Measurements from ENCODE around the gene OR12D3.
"Not testable (repeated sequence)": the region's sequence is repeated elsewhere in the genome, so short reads cannot be mapped to it uniquely, and the experiment has no call there.

Gene OR12D3, protein sequence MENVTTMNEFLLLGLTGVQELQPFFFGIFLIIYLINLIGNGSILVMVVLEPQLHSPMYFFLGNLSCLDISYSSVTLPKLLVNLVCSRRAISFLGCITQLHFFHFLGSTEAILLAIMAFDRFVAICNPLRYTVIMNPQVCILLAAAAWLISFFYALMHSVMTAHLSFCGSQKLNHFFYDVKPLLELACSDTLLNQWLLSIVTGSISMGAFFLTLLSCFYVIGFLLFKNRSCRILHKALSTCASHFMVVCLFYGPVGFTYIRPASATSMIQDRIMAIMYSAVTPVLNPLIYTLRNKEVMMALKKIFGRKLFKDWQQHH

DNA sequence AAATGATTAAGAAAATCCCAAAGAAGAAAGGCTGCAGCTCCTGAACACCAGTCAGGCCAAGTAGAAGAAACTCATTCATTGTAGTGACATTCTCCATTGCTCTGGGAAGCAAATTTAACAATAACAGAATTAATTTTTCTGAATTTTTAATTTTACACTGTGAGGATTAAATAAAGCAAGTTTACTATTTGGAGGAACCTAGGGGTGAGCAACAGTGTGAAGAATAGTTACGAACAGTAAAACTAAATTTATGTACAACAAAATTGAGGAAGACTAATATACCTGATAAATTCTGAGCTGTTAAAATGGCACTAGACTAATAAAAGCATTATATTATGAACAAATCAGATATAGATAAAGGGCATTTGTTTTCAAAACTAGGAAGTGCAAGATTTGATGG is at the start of gene OR12D3:
OR12D3 (minus strand) TSS at position 101 of the 400 bp plus-strand sequence; CDS start at position 97, 4 bp downstream.
- no peak for DNase-seq

DNA sequence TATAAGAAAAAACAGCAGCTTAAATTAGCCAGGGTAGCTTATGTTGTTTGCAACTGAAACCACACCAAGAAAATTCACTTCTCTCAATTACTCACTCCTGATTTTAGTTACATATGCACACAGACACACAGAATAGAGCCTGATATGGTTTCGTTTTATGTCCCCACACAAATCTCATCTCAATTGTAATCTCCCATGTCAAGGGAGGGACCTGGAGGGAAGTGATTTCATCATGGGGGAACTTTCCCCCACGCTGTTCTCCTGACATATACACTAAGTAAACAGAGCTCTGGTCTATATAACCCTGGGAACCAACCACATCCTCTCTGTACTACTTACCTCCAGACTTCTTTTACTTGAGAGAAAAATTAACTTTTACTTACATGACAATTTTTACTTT is 49.5 kb upstream of the OR12D3 start:
- DNase-seq, result peak; percentile 27

DNA sequence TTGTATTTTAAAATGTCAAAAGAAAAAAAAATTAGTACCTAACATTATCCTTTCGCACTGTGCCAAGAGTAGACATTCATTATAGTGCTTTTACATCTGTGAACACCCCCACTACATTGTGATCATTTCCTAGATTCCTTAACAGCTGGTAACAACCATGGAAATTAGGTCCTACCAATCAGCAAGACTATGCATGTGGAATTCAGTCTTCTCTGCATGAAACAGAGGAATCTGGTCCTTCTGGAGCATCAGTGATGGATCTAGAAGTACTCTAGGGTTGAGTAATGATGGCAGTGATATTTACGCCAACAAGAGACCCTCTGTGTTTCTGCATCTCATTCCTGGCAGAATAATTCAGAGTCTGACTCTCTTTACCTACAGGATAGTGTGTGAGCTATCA is 49.1 kb upstream of the OR12D3 start:
- DNase-seq, result no peak

DNA sequence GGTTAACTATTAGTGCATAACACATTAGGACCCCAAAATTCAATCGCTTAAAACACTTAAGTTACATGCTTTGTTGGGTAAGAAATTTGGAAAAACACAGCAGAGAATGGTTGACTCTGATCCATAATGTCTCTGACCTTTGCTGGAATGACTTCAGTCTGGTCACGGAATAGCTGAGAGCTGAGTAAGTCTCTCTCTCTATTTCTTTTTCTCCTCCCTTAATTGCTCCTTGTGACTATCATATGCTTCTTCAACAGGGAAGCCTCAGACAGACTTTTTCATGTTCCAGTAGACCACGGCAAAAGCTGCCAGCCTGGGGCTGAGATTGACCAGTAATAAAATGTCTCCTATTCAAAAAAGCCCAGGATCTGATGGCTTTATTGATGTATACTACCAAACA is 44.4 kb upstream of the OR12D3 start:
- DNase-seq, result no peak

DNA sequence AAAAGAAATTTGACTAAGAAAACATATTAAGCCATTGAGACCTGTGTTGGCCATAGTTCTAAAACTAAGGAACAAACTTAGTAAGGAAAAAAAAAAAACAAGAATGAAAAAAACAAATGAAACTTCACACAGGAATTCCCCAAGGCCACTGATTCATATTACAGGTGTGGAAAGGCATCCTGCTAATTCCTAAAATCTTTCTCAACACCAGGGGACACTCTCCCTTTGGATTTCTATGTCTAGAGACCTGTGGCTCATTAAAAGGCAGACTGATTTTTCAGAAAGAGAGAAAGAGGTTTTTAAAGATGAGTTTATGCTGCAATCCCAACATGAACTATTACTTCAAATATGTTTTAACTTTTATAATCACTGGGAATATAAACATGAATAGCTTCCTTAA is 39.5 kb upstream of the OR12D3 start, which contains the start of gene OR12D1:
OR12D1 (plus strand) TSS at position 341 of the 400 bp plus-strand sequence.
- no peak for DNase-seq

DNA sequence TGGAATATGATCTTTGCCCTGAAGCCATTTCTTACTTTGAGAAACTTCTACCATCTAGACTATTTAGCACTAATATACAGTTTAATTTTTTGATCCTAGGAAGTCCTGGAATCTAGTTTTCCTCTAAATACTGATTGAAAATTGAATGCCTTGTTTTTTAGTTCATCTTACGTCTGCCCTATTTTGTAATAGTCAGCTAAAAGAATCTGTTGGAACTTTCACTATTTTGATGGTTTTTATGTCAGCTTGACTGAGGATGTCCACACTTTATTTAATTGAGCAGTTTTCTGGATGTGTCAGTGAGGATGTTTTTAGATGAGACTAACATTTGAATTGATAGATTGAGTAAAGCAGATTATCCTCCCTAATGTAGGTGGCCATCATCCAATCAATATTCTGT is 28.7 kb upstream of the OR12D3 start:
- no peak for DNase-seq

DNA sequence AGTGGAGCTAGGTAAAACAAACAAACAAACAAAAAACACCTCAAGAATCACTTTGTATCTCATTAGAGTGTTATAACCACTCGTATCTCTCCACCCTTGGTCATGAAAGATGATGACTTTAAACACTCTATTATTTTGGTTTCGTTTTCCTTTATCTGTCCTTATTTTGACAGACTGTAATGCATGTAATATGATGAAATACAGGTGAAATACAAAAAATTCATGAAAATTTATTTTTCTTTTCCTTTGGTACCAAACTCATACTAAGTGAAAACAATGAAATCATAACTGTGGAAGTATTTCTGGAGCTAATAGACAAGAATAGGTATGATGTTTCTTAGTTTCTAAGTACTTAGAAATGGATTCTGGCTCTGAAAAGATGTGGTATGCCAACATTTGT is 24.4 kb upstream of the OR12D3 start:
- DNase-seq, result no peak

DNA sequence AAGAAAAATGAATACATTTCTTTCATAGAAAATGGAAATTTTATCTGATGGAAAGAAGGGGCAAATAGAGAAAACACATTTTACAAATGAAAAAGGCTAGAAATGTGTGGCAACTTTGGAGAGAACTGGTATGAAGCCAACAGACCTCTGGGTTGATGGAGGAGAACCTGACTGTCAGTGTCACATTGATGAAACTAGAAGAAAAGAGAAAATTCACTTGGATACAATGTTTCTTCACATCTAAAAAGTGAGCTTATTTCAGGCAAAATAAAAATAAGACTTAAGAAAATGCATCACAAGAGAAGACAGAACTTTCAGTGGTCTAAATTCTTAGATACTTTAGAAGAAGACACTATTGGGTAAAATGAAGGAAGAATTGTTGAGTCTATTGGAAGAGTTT is 20.2 kb upstream of the OR12D3 start, which contains the start of gene OR12D2:
OR12D2 (plus strand) TSS at position 301 of the 400 bp plus-strand sequence. CDS start 1,069 bp downstream, outside the sequence.
- no peak for DNase-seq

DNA sequence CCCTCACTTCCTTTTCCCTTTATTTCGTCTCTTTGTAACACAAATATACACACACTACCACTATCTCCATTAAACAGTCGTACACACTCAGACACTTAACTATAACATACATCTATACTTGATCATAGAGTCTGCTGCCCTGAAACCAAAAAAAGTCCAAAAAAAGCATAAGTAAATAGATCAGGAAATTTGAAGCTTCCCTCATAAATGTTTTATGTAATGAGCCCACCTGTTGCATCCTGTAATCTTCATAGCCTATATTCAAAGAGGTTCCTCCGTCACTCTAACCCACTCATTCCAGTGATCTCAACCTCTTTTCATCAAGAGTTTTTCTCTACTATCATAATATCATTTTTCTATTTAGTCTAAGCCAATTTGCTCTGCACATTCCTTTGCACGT is 13.4 kb upstream of the OR12D3 start:
- DNase-seq, result no peak

DNA sequence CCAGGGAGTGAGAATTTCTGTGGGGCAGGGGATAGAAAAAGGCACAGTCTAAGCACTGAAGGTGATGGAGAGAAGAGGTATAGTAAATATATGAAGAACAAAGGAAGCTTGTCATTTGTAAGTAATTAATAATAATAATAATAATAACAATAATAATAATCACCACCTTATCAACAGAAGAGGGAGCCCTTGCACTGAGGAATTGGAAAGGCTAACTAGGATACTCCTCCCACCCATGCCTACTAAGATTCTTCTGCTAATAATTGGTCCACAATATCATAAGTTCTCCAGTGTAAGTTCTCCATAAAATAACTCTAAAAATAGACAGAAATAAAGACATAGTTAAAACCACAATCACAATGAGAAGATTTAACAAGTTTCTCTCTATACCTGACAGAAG is 912 bp upstream of the OR12D3 start:
- DNase-seq, result no peak

DNA sequence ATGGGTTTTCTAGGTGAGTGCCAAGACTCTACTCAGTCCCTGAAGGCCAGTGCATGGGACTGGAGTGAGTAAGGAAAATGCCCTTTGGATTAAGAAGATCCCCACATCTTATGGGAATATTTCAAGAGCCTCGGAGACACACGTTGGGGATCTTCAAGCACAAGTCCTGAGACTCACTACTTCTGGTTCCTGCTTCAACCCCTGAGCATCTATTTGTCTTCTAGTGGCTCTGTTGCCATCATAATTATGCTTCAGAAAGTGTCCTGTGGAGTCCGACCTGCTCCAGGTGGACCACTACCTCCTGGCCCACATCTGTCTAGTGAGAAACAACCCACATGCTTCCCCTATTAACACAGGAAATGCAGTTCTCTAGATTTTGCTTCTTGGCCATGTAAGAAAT is 6.3 kb downstream of the OR12D3 start, which contains the start of gene OR5V1:
OR5V1 (minus strand) TSS at position 101 of the 400 bp plus-strand sequence. CDS start 12,670 bp downstream, outside the sequence.
- DNase-seq, result no peak

DNA sequence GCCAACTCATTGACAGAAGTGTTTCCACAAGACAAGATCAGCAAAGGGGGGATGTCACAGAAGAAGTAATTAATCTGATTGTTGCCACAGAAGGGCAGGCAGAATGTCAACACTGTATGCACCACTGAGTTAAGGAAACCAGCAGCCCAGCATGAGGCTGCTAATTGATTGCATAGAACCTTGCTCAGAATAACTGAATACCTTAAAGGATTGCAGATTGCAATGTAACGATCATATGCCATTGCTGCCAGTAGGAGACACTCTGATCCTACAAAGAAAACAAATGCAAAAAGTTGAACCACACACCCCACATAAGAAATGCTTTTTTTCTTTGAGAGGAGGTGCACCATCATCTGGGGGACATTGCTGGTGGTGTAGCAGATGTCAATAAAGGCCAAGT is 19.5 kb downstream of the OR12D3 start:
- DNase-seq, result no peak

DNA sequence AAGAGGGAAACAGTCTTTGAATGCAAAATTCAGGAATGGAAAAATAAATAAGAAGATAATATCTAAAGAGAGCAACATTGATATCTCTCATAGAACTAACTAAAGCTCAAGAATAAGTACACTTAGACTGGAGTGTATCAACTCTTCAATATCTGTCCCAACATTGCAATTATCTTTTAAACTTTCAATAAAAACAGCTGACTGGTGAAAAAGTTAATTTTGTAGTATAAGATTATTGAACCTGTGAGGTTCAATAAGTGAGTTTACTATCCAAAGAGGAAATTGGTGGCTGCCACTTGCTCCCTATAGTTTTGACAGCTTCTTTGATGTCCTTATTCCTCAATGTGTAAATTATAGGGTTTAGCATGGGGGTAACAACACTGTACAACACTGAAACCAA is 20.1 kb downstream of the OR12D3 start:
- DNase-seq, result no peak

DNA sequence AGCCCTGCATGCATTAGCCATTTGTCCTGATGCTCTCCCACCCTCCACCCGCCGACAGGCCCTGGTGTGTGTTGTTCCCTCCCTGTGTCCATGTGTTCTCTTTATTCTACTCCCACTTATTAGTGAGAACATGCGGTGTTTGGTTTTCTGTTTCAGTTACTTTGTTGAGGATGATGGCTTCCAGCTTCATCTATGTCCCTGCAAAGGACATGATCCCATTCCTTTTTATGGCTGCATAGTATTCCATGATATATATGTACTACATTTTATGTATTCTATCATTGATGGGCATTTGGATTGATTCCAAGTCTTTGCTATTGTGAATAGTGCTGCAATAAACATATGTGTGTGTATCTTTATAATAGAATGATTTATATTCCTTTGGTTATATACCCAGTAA is 25.7 kb downstream of the OR12D3 start:
- not testable (repeated sequence) for DNase-seq

DNA sequence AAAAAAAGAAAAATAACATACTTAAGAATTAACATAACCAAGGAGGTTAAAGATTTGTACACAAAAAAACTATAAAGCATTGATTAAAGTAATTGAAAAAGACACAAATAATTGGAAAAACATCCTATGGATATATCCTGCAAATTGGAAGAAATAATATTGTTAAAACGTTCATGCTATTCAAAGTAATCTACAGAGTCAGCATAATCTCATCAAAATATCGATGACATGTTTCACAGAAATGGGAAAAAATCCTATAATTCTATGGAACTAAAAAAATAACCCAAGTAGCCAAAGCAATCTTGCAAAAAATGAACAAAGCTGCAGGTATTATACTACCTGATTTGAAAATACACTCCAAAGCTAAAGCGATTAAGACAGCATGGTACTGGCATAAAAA is 29.7 kb downstream of the OR12D3 start:
- no peak for DNase-seq

DNA sequence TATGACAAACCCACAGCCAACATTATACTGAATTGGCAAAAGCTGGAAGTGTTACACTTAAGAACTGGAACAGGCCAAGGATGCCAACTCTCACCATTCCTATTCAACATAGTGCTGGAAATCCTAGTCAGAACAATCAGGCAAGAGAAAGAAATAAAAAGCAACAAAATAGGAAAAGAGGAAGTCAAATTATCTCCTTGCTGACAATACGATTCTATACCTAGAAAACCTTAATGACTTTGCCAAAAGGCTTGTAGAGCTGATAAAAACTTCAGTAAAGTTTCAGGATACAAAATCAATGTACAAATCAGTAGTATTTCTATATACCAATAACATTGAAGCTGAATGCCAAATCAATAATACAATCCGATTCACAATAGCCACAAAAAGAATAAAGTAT is 38.8 kb downstream of the OR12D3 start:
- DNase-seq, result no peak

DNA sequence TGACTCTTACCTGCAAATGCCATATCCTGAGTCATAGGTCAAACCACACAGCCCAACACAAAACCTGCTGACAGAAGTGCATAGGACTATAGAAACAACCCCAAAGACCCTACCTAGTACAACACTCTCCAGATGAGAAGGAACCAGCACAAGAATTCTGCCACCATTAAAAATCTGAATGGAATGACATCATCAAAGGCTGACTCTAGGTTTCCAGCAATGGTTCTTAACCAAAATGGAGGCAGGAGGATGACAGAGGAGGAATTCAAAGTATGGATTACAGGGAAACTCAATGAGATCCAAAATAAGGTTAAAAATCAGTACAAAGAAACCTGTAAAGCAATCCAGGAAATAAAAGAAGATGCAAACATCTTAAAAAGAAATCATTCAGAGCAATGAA is 42.4 kb downstream of the OR12D3 start:
- DNase-seq, result no peak

DNA sequence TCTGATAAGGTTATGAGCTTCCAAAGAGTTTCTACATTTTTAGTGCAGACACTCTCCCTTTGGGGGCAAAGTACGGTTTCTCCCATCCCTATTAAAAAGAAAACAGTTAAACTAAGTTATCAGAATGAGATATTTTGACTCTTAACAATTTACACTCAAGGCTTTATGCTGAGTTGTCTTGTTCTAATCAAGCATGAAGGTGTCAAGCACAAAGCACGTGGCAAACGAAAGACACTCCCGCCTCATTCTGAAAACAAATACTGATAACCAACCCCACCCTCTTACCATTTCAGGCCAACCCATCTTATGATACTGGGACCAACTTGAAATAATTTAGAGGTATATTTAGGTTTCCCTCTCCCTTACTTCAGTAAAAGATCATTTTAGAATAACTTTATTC is 49.3 kb downstream of the OR12D3 start:
- no peak for DNase-seq
